ENCODE measurements around the gene CDH23. TPM values are rescaled to one million over a fixed set of nuclear protein-coding genes. Genes with fewer than 3 reads are reported as not detected.

Gene CDH23
- total RNA-seq, 2 experiments from 2014 or later: 4.6 to 5.2 TPM

DNA sequence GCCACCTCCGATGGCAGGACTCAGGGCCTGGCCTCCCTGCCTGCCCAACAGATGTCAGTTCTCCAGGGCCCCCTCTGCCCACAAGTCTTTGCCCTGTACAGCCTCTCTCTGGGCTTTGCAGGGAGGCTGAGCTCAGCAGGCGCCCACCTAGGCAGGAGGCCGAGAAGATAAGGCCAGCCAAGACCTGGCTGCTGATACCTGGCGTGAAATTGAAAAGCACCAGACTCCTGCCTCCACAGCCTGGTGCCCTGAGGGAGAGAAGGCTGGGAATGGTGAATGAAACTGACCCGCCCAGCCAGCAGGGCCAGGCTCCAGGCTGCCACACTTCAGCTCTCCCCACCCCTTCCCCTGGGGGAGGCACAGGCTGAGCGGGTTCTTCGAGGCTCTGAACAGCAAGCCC lies 145.8 kb downstream of the CDH23 start:
- intact Hi-C loops (cut with DNase I, micrococcal nuclease): no loop called here
- no peak overlapping the region for H3K27ac Mint-ChIP-seq
- Histone ChIP-seq H3K27me3 (ENCODE audit: control insufficient read depth in 1 of 2, insufficient read depth in 2 of 2, low read length in 2 of 2) (no peaks in the 10 kb centered on the region), H3K27ac (ENCODE audit: low read depth in 1 of 2, low read length in 2 of 2) (no peak overlapping the region), H3K36me3 (ENCODE audit: insufficient read depth, low read length) (no peaks in the 10 kb centered on the region), H3K4me1 (ENCODE audit: insufficient read depth, low read length) (no peaks in the 10 kb centered on the region), H3K9me3 (ENCODE audit: control insufficient read depth in 1 of 2, insufficient read depth in 1 of 2, low read length in 2 of 2) (no peaks in the 10 kb centered on the region), H3K4me3 (ENCODE audit: low read length) (no peak overlapping the region)
- no peak for DNase-seq
- no peak for ATAC-seq (ENCODE audit: poor library complexity)
- H3K9me3 Mint-ChIP-seq: no peaks in the 10 kb centered on the region
- no peaks in the 10 kb centered on the region for H3K4me1 Mint-ChIP-seq (ENCODE audit: low read depth)
- H3K36me3 Mint-ChIP-seq (ENCODE audit: low read depth): no peaks in the 10 kb centered on the region
- TF ChIP-seq, protein P1, sequence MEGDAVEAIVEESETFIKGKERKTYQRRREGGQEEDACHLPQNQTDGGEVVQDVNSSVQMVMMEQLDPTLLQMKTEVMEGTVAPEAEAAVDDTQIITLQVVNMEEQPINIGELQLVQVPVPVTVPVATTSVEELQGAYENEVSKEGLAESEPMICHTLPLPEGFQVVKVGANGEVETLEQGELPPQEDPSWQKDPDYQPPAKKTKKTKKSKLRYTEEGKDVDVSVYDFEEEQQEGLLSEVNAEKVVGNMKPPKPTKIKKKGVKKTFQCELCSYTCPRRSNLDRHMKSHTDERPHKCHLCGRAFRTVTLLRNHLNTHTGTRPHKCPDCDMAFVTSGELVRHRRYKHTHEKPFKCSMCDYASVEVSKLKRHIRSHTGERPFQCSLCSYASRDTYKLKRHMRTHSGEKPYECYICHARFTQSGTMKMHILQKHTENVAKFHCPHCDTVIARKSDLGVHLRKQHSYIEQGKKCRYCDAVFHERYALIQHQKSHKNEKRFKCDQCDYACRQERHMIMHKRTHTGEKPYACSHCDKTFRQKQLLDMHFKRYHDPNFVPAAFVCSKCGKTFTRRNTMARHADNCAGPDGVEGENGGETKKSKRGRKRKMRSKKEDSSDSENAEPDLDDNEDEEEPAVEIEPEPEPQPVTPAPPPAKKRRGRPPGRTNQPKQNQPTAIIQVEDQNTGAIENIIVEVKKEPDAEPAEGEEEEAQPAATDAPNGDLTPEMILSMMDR (IDR thresholded peaks at IDR 0.05): no peak
- H3K4me3 Mint-ChIP-seq: no peak overlapping the region
- ChIA-PET CTCF (no interaction called here), POLR2A (no interaction called here)
- H3K27me3 Mint-ChIP-seq: no peaks in the 10 kb centered on the region

DNA sequence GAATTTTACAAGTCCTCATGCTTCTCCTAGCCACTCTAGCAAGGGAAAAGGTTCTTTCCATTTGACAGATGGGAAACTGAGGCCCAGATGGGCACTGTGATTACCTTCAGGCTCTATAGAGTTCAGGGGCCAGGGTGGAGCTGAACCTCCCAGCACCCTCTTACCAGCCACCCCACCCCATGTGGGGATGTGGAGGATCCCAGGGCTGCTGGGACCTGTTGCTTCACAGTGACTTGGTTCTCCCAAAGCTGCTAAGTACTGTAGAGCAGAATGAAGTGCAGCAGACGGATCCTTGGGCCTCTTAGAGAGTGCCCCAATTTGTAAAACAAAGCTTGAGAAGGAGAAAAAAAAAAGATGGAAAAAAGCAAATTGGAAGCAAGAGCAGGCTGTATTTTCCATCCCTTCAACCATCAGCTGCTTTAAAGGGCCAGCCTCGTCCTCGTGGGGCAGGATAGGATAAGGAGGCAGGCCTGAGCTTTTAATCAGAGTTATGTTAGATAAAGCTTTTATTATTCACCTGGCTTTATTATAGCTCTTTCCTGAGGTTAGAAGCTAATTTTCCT lies 147.0 kb downstream of the CDH23 start:
- Histone ChIP-seq H3K9me3 (ENCODE audit: control insufficient read depth in 1 of 2, insufficient read depth in 1 of 2, low read length in 2 of 2) (no peaks in the 10 kb centered on the region), H3K36me3 (ENCODE audit: insufficient read depth, low read length) (no peaks in the 10 kb centered on the region), H3K27me3 (ENCODE audit: control insufficient read depth in 1 of 2, insufficient read depth in 2 of 2, low read length in 2 of 2) (no peaks in the 10 kb centered on the region), H3K27ac (ENCODE audit: low read depth in 1 of 2, low read length in 2 of 2) (no peak overlapping the region), H3K4me3 (ENCODE audit: low read length) (no peak overlapping the region), H3K4me1 (ENCODE audit: insufficient read depth, low read length) (no peaks in the 10 kb centered on the region)
- no peaks in the 10 kb centered on the region for H3K9me3 Mint-ChIP-seq
- H3K4me3 Mint-ChIP-seq: no peak overlapping the region
- no peaks in the 10 kb centered on the region for H3K4me1 Mint-ChIP-seq (ENCODE audit: low read depth)
- DNase-seq (no peak), ATAC-seq (ENCODE audit: poor library complexity) (no peak)
- ChIA-PET POLR2A (no interaction called here), CTCF (no interaction called here)
- TF ChIP-seq, protein P1 (IDR thresholded peaks at IDR 0.05): no peak
- no peaks in the 10 kb centered on the region for H3K36me3 Mint-ChIP-seq (ENCODE audit: low read depth)
- no peaks in the 10 kb centered on the region for H3K27me3 Mint-ChIP-seq
- intact Hi-C loops (cut with DNase I, micrococcal nuclease): no loop called here
- H3K27ac Mint-ChIP-seq: no peak overlapping the region

DNA sequence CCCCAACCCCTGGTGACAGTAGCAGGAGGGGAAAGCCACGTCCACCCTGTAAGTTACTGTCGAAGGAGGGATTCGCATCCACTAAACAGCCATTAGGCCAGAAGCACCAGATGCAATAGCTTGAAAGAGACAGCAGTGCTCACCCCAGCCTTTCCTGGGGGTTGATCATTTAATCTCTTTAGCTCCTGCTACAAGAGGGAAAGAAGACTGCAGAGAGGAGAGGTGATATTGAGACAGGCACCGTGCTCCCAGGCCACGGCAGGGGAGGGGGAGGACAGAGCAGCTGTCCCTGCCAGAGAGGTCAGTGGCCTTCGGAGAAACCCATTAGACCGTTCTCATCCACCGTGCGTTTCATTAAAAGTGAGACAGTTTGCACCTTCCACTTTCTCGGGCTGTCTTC lies 148.3 kb downstream of the CDH23 start:
- Mint-ChIP-seq H3K27me3 (no peaks in the 10 kb centered on the region), H3K27ac (no peak overlapping the region), H3K4me1 (ENCODE audit: low read depth) (no peaks in the 10 kb centered on the region), H3K36me3 (ENCODE audit: low read depth) (no peaks in the 10 kb centered on the region), H3K9me3 (no peaks in the 10 kb centered on the region), H3K4me3 (no peak overlapping the region)
- ATAC-seq (ENCODE audit: poor library complexity) (no peak), DNase-seq (no peak)
- ChIA-PET CTCF (no interaction called here), POLR2A (no interaction called here)
- Histone ChIP-seq H3K9me3 (ENCODE audit: control insufficient read depth in 1 of 2, insufficient read depth in 1 of 2, low read length in 2 of 2) (no peaks in the 10 kb centered on the region), H3K27ac (ENCODE audit: low read depth in 1 of 2, low read length in 2 of 2) (no peak overlapping the region), H3K4me1 (ENCODE audit: insufficient read depth, low read length) (no peaks in the 10 kb centered on the region), H3K27me3 (ENCODE audit: control insufficient read depth in 1 of 2, insufficient read depth in 2 of 2, low read length in 2 of 2) (no peaks in the 10 kb centered on the region), H3K36me3 (ENCODE audit: insufficient read depth, low read length) (no peaks in the 10 kb centered on the region), H3K4me3 (ENCODE audit: low read length) (no peak overlapping the region)
- intact Hi-C loops (cut with DNase I, micrococcal nuclease): no loop called here
- TF ChIP-seq, protein P1 (IDR thresholded peaks at IDR 0.05): no peak
